Progenitor cell of endocrine pancreas (in vitro differentiated cells): ENCODE data around the gene ZNF169. TPM values are rescaled to one million over a fixed set of nuclear protein-coding genes. Genes with fewer than 3 reads are reported as not detected.
A peak's percentile ranks its signal among the peaks of the same experiment; 100 is the strongest.

Source experiments
- DNase-seq: peaks from one replicate; pipeline ENCODE4 v3.0.0; 2021; ENCODE audit warnings: low spot score; ENCODE audit not compliant: unreplicated experiment
- H3K27ac Mint-ChIP-seq: 2 replicates; pipeline ENCODE4 v1.8.0; 2021; ENCODE audit warnings: mild to moderate bottlenecking, moderate library complexity, mixed read lengths
- H3K27me3 Mint-ChIP-seq: 2 replicates; pipeline ENCODE4 v1.8.0; 2021; ENCODE audit warnings: mixed read lengths
- H3K36me3 Mint-ChIP-seq: 2 replicates; pipeline ENCODE4 v1.8.0; 2022; ENCODE audit warnings: mixed read lengths; ENCODE audit not compliant: insufficient read depth
- H3K4me1 Mint-ChIP-seq: 2 replicates; pipeline ENCODE4 v1.8.0; 2021; ENCODE audit warnings: low read depth, mixed read lengths
- H3K4me3 Mint-ChIP-seq: 2 replicates; pipeline ENCODE4 v1.8.0; 2021; ENCODE audit warnings: low read depth, mild to moderate bottlenecking, moderate library complexity, mixed read lengths
- H3K9me3 Mint-ChIP-seq: 2 replicates; pipeline ENCODE4 v1.8.0; 2021; ENCODE audit warnings: low read depth, mixed read lengths
- CTCF ChIP-seq: fragments of 200-600 bp; sonication (generic); IDR thresholded peaks from one replicate; pipeline ENCODE4 v1.5.0; 2021; ENCODE audit warnings: antibody characterized with exemption, mild to moderate bottlenecking; ENCODE audit not compliant: unreplicated experiment
- long read RNA-seq: library from polyadenylated mRNA; unstranded; transcript quantifications from one replicate; pipeline ENCODE4 v2.0.0, GENCODE V29; 2020
- total RNA-seq: library from RNA; stranded (reverse); gene quantifications from 2 replicates; pipeline ENCODE4 v1.2.1, GENCODE V29; 2021

Gene ZNF169
- total RNA-seq: 9.1 and 10.6 TPM in 2 replicates
- long read RNA-seq, transcript ZNF169-202 (5 exons, 1,986 nt): major isoform, 5 of 9 reads
- long read RNA-seq, partial matches to known transcripts: 0 of 9 reads
- long read RNA-seq, other reads (novel, unspliced or antisense): 4 of 9 reads

GRCh38 chr9:94259077-94259862, at the start of gene ZNF169:
Gene ZNF169, plus strand, starts transcription at chr9:94259298. Its CDS starts 19,515 bp downstream, at chr9:94278813.
- no peaks in the 10 kb centered on the region for H3K27me3 Mint-ChIP-seq
- peak within 1 kb of the TSS; percentile 98 for H3K27ac Mint-ChIP-seq
- no peaks in the 10 kb centered on the region for H3K9me3 Mint-ChIP-seq
- no peak for TF ChIP-seq CTCF
- peaks cover 4% of the 10 kb centered on the region for H3K4me1 Mint-ChIP-seq
- H3K36me3 Mint-ChIP-seq: peaks cover 10% of the 10 kb centered on the region
- H3K4me3 Mint-ChIP-seq: peak within 1 kb of the TSS; percentile 98
- peak; percentile 78 for DNase-seq

DNA sequence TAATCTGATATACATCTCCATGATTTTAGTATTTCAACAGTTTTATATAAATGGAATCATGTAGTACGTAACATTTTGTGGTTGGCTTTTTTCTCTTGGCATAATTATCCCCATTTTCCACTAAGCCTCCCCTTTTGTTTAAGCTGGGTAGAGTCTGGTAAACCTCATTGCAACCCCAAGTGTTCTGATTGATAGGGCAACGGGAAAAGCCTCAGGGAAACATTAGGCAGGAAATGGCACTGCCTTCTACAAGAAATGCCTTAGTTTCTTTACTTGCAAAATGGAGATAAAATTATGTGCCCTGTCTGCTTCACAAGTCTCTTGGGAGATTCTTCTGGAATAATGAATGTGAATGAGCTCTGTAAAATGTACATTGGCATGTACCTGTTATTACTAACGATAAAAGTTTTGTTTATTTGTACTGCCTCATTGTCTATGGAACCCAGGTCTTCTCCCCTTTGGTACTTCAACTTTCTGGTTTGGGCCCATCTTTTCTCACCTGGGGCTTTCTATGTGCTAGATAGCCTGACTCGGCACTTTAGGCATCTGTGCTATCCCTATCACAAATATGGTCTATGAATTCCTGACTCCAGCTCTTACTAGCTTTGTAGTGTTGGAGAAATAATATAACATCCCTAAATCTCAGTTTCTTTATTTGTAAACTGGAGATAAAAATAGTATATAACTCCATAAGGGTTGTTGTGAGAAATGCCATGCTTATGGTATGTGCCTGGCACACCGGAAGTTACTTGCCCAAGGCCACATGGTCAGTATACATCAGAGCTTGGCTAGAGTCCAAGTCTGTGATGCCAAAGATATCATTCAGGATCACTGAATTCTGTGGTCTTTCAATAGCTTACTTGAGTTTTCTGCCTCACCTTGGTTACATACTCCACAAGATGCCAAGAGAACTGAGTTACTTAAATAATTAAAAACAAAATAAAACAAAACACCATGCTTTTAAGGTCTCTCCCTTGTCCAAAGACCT, 48.2 kb upstream of the ZNF169 start:
- no peak for TF ChIP-seq CTCF
- no peaks in the 10 kb centered on the region for H3K9me3 Mint-ChIP-seq

DNA sequence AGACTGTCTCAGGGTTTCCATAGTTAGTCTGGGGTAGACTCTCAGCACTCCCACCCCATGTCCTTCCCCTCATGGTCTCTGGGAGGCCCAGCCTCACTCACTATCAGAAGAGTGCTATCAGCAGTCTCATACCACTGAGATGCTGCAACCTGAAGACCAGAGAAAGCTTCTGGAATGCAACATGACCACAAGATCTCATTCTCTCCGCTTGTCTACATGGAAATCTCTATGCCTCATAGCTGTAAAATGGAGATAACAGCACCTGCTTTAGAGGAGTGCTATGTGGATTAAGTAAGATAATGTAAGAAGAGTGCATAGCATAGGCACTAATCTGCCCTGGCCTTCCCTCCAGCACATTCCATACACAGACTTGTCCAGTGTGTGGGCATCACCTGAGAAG, 47.0 kb upstream of the ZNF169 start:
- TF ChIP-seq CTCF: no peak
- no peaks in the 10 kb centered on the region for H3K36me3 Mint-ChIP-seq
- peaks cover 3% of the 10 kb centered on the region for H3K27me3 Mint-ChIP-seq
- no peaks in the 10 kb centered on the region for H3K9me3 Mint-ChIP-seq
- no peaks in the 10 kb centered on the region for H3K4me1 Mint-ChIP-seq
- H3K27ac Mint-ChIP-seq: no peak overlapping the region
- no peak for DNase-seq
- no peak overlapping the region for H3K4me3 Mint-ChIP-seq

More for the DNA sequence above, 48.2 kb upstream of the ZNF169 start:
- Mint-ChIP-seq H3K4me3 (no peak overlapping the region), H3K4me1 (no peaks in the 10 kb centered on the region), H3K36me3 (no peaks in the 10 kb centered on the region), H3K27me3 (peaks cover 3% of the 10 kb centered on the region), H3K27ac (no peak overlapping the region)
- DNase-seq: no peak

GRCh38 chr9:94212531-94212930, 46.6 kb upstream of the ZNF169 start:
- no peak for TF ChIP-seq CTCF
- Mint-ChIP-seq H3K36me3 (no peaks in the 10 kb centered on the region), H3K27me3 (peaks cover 3% of the 10 kb centered on the region), H3K4me1 (no peaks in the 10 kb centered on the region), H3K9me3 (no peaks in the 10 kb centered on the region), H3K27ac (no peak overlapping the region), H3K4me3 (no peak overlapping the region)
- DNase-seq: no peak
